H9 (cell line): ENCODE data around the gene LHPP. TPM values are rescaled to one million over a fixed set of nuclear protein-coding genes. Genes with fewer than 3 reads are reported as not detected.
A peak's percentile ranks its signal among the peaks of the same experiment; 100 is the strongest.

Source experiments
- DNase-seq: peaks from one replicate; pipeline ENCODE4 v3.0.0-alpha.2; 2017
- H2AFZ ChIP-seq: one replicate; pipeline ENCODE4 v1.6.1; 2013; ENCODE audit warnings: mild to moderate bottlenecking, low read length, control low read depth, moderate library complexity
- H2AK5ac ChIP-seq: 2 replicates; pipeline ENCODE4 v1.6.1; 2013; ENCODE audit warnings: low read length, control low read depth, mixed read lengths; ENCODE audit not compliant: insufficient read length
- H2BK120ac ChIP-seq: one replicate; pipeline ENCODE4 v1.6.1; 2013; ENCODE audit warnings: low read depth, mild to moderate bottlenecking, low read length, control low read depth, inconsistent platforms; ENCODE audit not compliant: poor library complexity, severe bottlenecking
- H2BK12ac ChIP-seq: 2 replicates; pipeline ENCODE4 v1.6.1; 2013; ENCODE audit warnings: low read length, control low read depth, mixed read lengths, low read depth; ENCODE audit not compliant: insufficient read length
- H2BK15ac ChIP-seq: 2 replicates; pipeline ENCODE4 v1.6.1; 2013; ENCODE audit warnings: low read depth, low read length, control low read depth
- H2BK20ac ChIP-seq: one replicate; pipeline ENCODE4 v1.6.1; 2013; ENCODE audit warnings: low read depth, mild to moderate bottlenecking, low read length, control low read depth, inconsistent platforms; ENCODE audit not compliant: poor library complexity, severe bottlenecking
- H2BK5ac ChIP-seq: 2 replicates; pipeline ENCODE4 v1.6.1; 2013; ENCODE audit warnings: low read length, control low read depth, mixed read lengths; ENCODE audit not compliant: insufficient read length
- H3K14ac ChIP-seq: 2 replicates; pipeline ENCODE4 v1.6.1; 2013; ENCODE audit warnings: low read length, control low read depth; ENCODE audit not compliant: insufficient read depth
- H3K18ac ChIP-seq: 2 replicates; pipeline ENCODE4 v1.6.1; 2013; ENCODE audit warnings: low read depth, mild to moderate bottlenecking, mixed read lengths, low read length, control low read depth; ENCODE audit not compliant: insufficient read length
- H3K23ac ChIP-seq: 2 replicates; pipeline ENCODE4 v1.6.1; 2013; ENCODE audit warnings: low read length, control low read depth, mixed read lengths, low read depth; ENCODE audit not compliant: insufficient read length
- H3K23me2 ChIP-seq: 2 replicates; pipeline ENCODE4 v1.6.1; 2013; ENCODE audit warnings: low read depth, mild to moderate bottlenecking, mixed read lengths, low read length, control low read depth; ENCODE audit not compliant: insufficient read length, poor library complexity, severe bottlenecking
- H3K27ac ChIP-seq: 2 replicates; pipeline ENCODE4 v1.5.1; 2013; ENCODE audit warnings: low read length, control low read depth, mixed read lengths, low read depth; ENCODE audit not compliant: insufficient read length
- H3K27me3 ChIP-seq: 2 replicates; pipeline ENCODE4 v1.6.1; 2013; ENCODE audit warnings: low read length, control low read depth, inconsistent platforms; ENCODE audit not compliant: insufficient read depth
- H3K4ac ChIP-seq: 2 replicates; pipeline ENCODE4 v1.6.1; 2013; ENCODE audit warnings: low read depth, mild to moderate bottlenecking, control low read depth, inconsistent platforms, low read length, moderate library complexity
- H3K4me1 ChIP-seq: 2 replicates; pipeline ENCODE4 v1.6.1; 2013; ENCODE audit warnings: low read length, control low read depth, inconsistent platforms; ENCODE audit not compliant: insufficient read depth
- H3K4me2 ChIP-seq: 2 replicates; pipeline ENCODE4 v1.6.1; 2013; ENCODE audit warnings: low read length, control low read depth, mixed read lengths; ENCODE audit not compliant: insufficient read length, insufficient read depth
- H3K56ac ChIP-seq: 2 replicates; pipeline ENCODE4 v1.6.1; 2013; ENCODE audit warnings: low read depth, mild to moderate bottlenecking, mixed read lengths, low read length, control low read depth; ENCODE audit not compliant: insufficient read length
- H3K79me1 ChIP-seq: 2 replicates; pipeline ENCODE4 v1.6.1; 2013; ENCODE audit warnings: low read depth, mild to moderate bottlenecking, moderate library complexity, low read length, control low read depth, inconsistent platforms; ENCODE audit not compliant: insufficient read depth, poor library complexity, severe bottlenecking
- H3K79me2 ChIP-seq: 2 replicates; pipeline ENCODE4 v1.6.1; 2013; ENCODE audit warnings: low read length, control low read depth, inconsistent platforms; ENCODE audit not compliant: insufficient read depth
- H3K9ac ChIP-seq: 2 replicates; pipeline ENCODE4 v1.6.1; 2013; ENCODE audit warnings: low read length, control low read depth, mixed read lengths; ENCODE audit not compliant: insufficient read length; ENCODE audit errors: extremely low read depth
- H3K9me3 ChIP-seq: one replicate; pipeline ENCODE4 v1.6.1; 2013; ENCODE audit warnings: low read depth, low read length, inconsistent platforms; ENCODE audit not compliant: control insufficient read depth
- H3T11ph ChIP-seq: one replicate; pipeline ENCODE4 v1.6.1; 2013; ENCODE audit warnings: mild to moderate bottlenecking, low read length, control low read depth, inconsistent platforms
- H4K20me1 ChIP-seq: one replicate; pipeline ENCODE4 v1.6.1; 2013; ENCODE audit not compliant: control insufficient read depth, insufficient read length, insufficient read depth
- H4K5ac ChIP-seq: 2 replicates; pipeline ENCODE4 v1.6.1; 2013; ENCODE audit warnings: low read depth, mild to moderate bottlenecking, mixed read lengths, low read length, control low read depth; ENCODE audit not compliant: insufficient read length
- H4K8ac ChIP-seq: replicated peaks from 2 replicates; pipeline ENCODE4 v1.6.1; 2013; ENCODE audit warnings: low read length, control low read depth, mixed read lengths, low read depth; ENCODE audit not compliant: insufficient read length
- H4K91ac ChIP-seq: 2 replicates; pipeline ENCODE4 v1.6.1; 2013; ENCODE audit warnings: low read depth, mild to moderate bottlenecking, moderate library complexity, mixed read lengths, low read length, control low read depth; ENCODE audit not compliant: insufficient read length
- H3K27ac Mint-ChIP-seq, 3 experiments: 2 replicates in 2 of 3; 3 replicates in 1 of 3; pipeline ENCODE4 v1.8.0; 2020 to 2021; ENCODE audit warnings: mixed read lengths in 3 of 3, mild to moderate bottlenecking in 1 of 3, moderate library complexity in 1 of 3
- H3K27me3 Mint-ChIP-seq: 2 replicates; pipeline ENCODE4 v1.8.0; 2021; ENCODE audit warnings: low read depth, mild to moderate bottlenecking, moderate library complexity, mixed read lengths
- H3K36me3 Mint-ChIP-seq, 3 experiments: 2 replicates in 2 of 3; 3 replicates in 1 of 3; pipeline ENCODE4 v1.8.0; 2020 to 2021; ENCODE audit warnings: low read depth in 3 of 3, mixed read lengths in 3 of 3; ENCODE audit not compliant: insufficient read depth in 1 of 3
- H3K4me1 Mint-ChIP-seq, 2 experiments: 2 replicates each; pipeline ENCODE4 v1.8.0; 2020; ENCODE audit warnings: mixed read lengths in 2 of 2
- H3K4me3 Mint-ChIP-seq, 2 experiments: 2 replicates in 1 of 2; 3 replicates in 1 of 2; pipeline ENCODE4 v1.8.0; 2020 to 2021; ENCODE audit warnings: mild to moderate bottlenecking in 2 of 2, mixed read lengths in 2 of 2, moderate library complexity in 1 of 2
- H3K9me3 Mint-ChIP-seq, 2 experiments: 2 replicates in 1 of 2; 3 replicates in 1 of 2; pipeline ENCODE4 v1.8.0; 2020; ENCODE audit warnings: mild to moderate bottlenecking in 2 of 2, mixed read lengths in 2 of 2, moderate library complexity in 1 of 2
- WGBS: extraction: QIAGEN DNeasy Blood & Tissue Kit; methylation state at CpG from one replicate; pipeline ENCODE4 v1.1.7; 2013; ENCODE audit warnings: missing lambda C conversion rate, low lambda C conversion rate, mixed read lengths; ENCODE audit not compliant: insufficient read length; ENCODE audit errors: extremely low coverage; 5-methylcytosine and 5-hydroxymethylcytosine counted together
- total RNA-seq: library from RNA; stranded (reverse); gene quantifications from 2 replicates; pipeline ENCODE4 v1.2.1, GENCODE V29; 2021
- TF ChIP-seq, protein P1 (sequence below): fragments of 200-600 bp; sonication (generic); conservative IDR thresholded peaks from 3 replicates; pipeline ENCODE4 v1.8.0; 2021; ENCODE audit warnings: antibody characterized with exemption, mild to moderate bottlenecking

Gene LHPP
- total RNA-seq, 1 experiment from 2014 or later = 29.6 TPM

DNA sequence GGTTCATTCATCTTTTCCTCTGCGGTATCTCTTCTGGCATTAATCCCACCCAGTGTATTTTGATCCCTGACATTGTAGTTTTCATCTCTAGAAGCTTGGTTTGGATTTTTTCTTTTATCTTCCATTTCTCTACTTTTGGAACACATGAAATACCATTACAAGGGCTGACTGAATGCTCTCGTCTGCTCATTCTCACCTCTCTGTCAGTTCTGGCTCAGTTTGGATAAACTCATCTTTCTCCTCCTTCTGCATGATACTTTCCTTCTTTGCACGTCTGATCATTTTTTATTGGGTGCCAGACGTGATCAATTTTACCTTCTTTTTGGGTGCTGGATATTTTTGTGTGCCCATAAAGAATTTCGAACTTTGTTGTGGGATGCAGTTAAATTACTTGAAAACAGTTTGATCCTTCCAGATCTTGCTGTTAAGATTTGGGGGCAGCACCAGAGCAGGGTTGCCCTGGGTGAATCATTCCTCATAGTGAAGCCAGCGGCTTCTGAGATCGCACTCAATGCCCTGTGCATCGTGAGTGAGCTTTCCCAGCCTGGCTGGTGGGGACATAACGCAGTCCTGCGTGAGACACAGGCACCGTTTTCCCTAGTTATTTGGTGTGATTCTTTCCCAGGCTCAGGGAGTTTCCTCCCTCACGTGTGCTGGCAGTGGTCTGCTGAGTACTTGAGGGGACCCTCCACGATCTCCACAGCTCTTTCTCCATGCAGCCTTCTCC lies 53.8 kb downstream of the LHPP start:
- Histone ChIP-seq H3K79me1 (no peaks in the 10 kb centered on the region), H2AFZ (no peak overlapping the region), H3K23ac (no peak overlapping the region), H3K4me1 (no peaks in the 10 kb centered on the region), H4K20me1 (no peaks in the 10 kb centered on the region), H4K5ac (no peak overlapping the region), H3K27me3 (no peaks in the 10 kb centered on the region), H3K79me2 (no peaks in the 10 kb centered on the region), H3K56ac (no peak overlapping the region), H3K23me2 (no peaks in the 10 kb centered on the region), H2BK120ac (no peak overlapping the region), H2AK5ac (no peak overlapping the region), H2BK5ac (no peak overlapping the region), H2BK15ac (no peak overlapping the region), H4K8ac (no peak overlapping the region), H3T11ph (no peak overlapping the region), H2BK12ac (no peak overlapping the region), H3K18ac (no peak overlapping the region), H3K27ac (no peak overlapping the region), H3K14ac (no peak overlapping the region), H4K91ac (no peak overlapping the region), H3K4ac (no peak overlapping the region), H2BK20ac (no peak overlapping the region), H3K4me2 (no peak overlapping the region), H3K9ac (no peak overlapping the region), H3K9me3 (no peaks in the 10 kb centered on the region)
- H3K4me1 Mint-ChIP-seq = peaks cover 9 to 12% of the 10 kb centered on the region in 2 experiments
- H3K4me3 Mint-ChIP-seq = no peak overlapping the region
- H3K36me3 Mint-ChIP-seq = peaks cover 2 to 14% (median 8%) of the 10 kb centered on the region in 3 experiments; a peak in 5 of 7 replicates
- peaks cover 3% of the 10 kb centered on the region for H3K27me3 Mint-ChIP-seq
- TF ChIP-seq, protein P1, sequence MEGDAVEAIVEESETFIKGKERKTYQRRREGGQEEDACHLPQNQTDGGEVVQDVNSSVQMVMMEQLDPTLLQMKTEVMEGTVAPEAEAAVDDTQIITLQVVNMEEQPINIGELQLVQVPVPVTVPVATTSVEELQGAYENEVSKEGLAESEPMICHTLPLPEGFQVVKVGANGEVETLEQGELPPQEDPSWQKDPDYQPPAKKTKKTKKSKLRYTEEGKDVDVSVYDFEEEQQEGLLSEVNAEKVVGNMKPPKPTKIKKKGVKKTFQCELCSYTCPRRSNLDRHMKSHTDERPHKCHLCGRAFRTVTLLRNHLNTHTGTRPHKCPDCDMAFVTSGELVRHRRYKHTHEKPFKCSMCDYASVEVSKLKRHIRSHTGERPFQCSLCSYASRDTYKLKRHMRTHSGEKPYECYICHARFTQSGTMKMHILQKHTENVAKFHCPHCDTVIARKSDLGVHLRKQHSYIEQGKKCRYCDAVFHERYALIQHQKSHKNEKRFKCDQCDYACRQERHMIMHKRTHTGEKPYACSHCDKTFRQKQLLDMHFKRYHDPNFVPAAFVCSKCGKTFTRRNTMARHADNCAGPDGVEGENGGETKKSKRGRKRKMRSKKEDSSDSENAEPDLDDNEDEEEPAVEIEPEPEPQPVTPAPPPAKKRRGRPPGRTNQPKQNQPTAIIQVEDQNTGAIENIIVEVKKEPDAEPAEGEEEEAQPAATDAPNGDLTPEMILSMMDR = no peak
- DNase-seq = no peak
- WGBS = no CpG with 5 or more reads among the region's 13 CpGs
- peak overlapping the region in 2 of 3 experiments; percentile 29 to 53; a peak in 2 of 7 replicates for H3K27ac Mint-ChIP-seq
- H3K9me3 Mint-ChIP-seq = no peaks in the 10 kb centered on the region; a peak in 2 of 5 replicates
